HG02840 (cell line): Measurements from ENCODE around the gene CFAP206.
"Not testable (repeated sequence)": the region's sequence is repeated elsewhere in the genome, so short reads cannot be mapped to it uniquely, and the experiment has no call there.

ENCODE experiments used
- ATAC-seq: cut with Tn5 transposase; IDR thresholded peaks from one replicate; pipeline ENCODE4 v1.9.1; 2021; ENCODE audit warnings: mild to moderate bottlenecking, moderate library complexity, moderate number of reproducible peaks; ENCODE audit not compliant: unreplicated experiment, low FRiP score

The CFAP206 gene

GRCh38 chr6:87420360-87420759 is 12.6 kb downstream of the CFAP206 start:
- no peak for ATAC-seq

- ATAC-seq, result no peak
These were observed 13.8 kb downstream of the CFAP206 start for GRCh38 chr6:87421576-87421975.

GRCh38 chr6:87426789-87427188 is 19.0 kb downstream of the CFAP206 start:
- no peak for ATAC-seq

- no peak for ATAC-seq
These were observed 22.7 kb downstream of the CFAP206 start for GRCh38 chr6:87430499-87430898.

- ATAC-seq, result no peak
These were observed 23.5 kb downstream of the CFAP206 start for GRCh38 chr6:87431263-87431662.

- ATAC-seq, result no peak
These were observed 28.7 kb downstream of the CFAP206 start for GRCh38 chr6:87436435-87436834.

GRCh38 chr6:87441711-87442110 is 33.9 kb downstream of the CFAP206 start:
- ATAC-seq, result no peak

GRCh38 chr6:87444362-87444761 is 36.6 kb downstream of the CFAP206 start:
- ATAC-seq, result no peak

- ATAC-seq, result no peak
These were observed 57.3 kb downstream of the CFAP206 start for GRCh38 chr6:87465051-87465450.

GRCh38 chr6:87472525-87473418 is 65.0 kb downstream of the CFAP206 start, which contains the start of gene SLC35A1:
TSS of gene SLC35A1 (plus strand) at chr6:87472974. CDS start at chr6:87473004, 30 bp downstream.
- ATAC-seq, result peak; percentile 97

- peak; percentile 68 for ATAC-seq
These were observed 65.7 kb downstream of the CFAP206 start for GRCh38 chr6:87473419-87473903.

GRCh38 chr6:87481931-87482330 is 74.2 kb downstream of the CFAP206 start:
- no peak for ATAC-seq

- no peak for ATAC-seq
These were observed 74.6 kb downstream of the CFAP206 start for GRCh38 chr6:87482366-87482765.

GRCh38 chr6:87483929-87484328 is 76.2 kb downstream of the CFAP206 start:
- ATAC-seq, result no peak

- no peak for ATAC-seq
These were observed 76.7 kb downstream of the CFAP206 start for GRCh38 chr6:87484491-87484890.

GRCh38 chr6:87487555-87487954 is 79.8 kb downstream of the CFAP206 start:
- no peak for ATAC-seq

GRCh38 chr6:87489326-87489725 is 81.6 kb downstream of the CFAP206 start:
- not testable (repeated sequence) for ATAC-seq

- peak; percentile 86 for ATAC-seq
These were observed 87.1 kb downstream of the CFAP206 start for GRCh38 chr6:87494761-87495422.

- ATAC-seq, result no peak
These were observed 90.3 kb downstream of the CFAP206 start for GRCh38 chr6:87498048-87498447.

- ATAC-seq, result no peak
These were observed 94.2 kb downstream of the CFAP206 start for GRCh38 chr6:87501809-87502572.

GRCh38 chr6:87504441-87504840 is 96.7 kb downstream of the CFAP206 start:
- no peak for ATAC-seq
